ENCODE measurements around the gene PBX1. TPM values are rescaled to one million over a fixed set of nuclear protein-coding genes. Genes with fewer than 3 reads are reported as not detected.
A peak's percentile ranks its signal among the peaks of the same experiment; 100 is the strongest.

PBX1 gene
- total RNA-seq, 6 donors from 2014 or later = 17.8 to 59.6 (median 38.3) TPM

- ATAC-seq (ENCODE audit: low FRiP score in 2 of 2) = no peak
- Histone ChIP-seq H3K36me3 (peaks cover 0 to 4% (median 0%) of the 10 kb centered on the region in 4 donors), H3K4me1 (peaks cover 0 to 26% (median 7%) of the 10 kb centered on the region in 4 donors), H3K4me3 (no peak overlapping the region), H3K27ac (peak overlapping the region in 3 of 4 donors; percentile 13 to 59 (median 38)), H3K27me3 (no peaks in the 10 kb centered on the region), H3K9me3 (no peaks in the 10 kb centered on the region)
- no peak for TF ChIP-seq POLR2AphosphoS5 (IDR thresholded peaks at IDR 0.05)
- no peak for TF ChIP-seq POLR2A (IDR thresholded peaks at IDR 0.05)
- no peak for TF ChIP-seq CTCF (IDR thresholded peaks at IDR 0.05)
- TF ChIP-seq EP300 (IDR thresholded peaks at IDR 0.05) = no peak
- DNase-seq = no peak
- WGBS, 2 donors = 68 to 80% methylated on average over 5 of the region's 5 CpGs
Observed at GRCh38 chr1:164640686-164641352, 81.8 kb downstream of the PBX1 start.

GRCh38 chr1:164641353-164641730 lies 82.4 kb downstream of the PBX1 start:
- no peak overlapping the region for H3K4me3 ChIP-seq
- DNase-seq (no peak), ATAC-seq (ENCODE audit: low FRiP score in 2 of 2) (peak in 1 of 2 donors; percentile 23)
- 81 to 92% methylated on average over 5 of the region's 5 CpGs for WGBS, 2 donors
- peaks cover 0 to 4% (median 0%) of the 10 kb centered on the region in 4 donors for H3K36me3 ChIP-seq
- peaks cover 0 to 24% (median 7%) of the 10 kb centered on the region in 4 donors for H3K4me1 ChIP-seq
- no peak for TF ChIP-seq POLR2A (IDR thresholded peaks at IDR 0.05)
- no peak for TF ChIP-seq POLR2AphosphoS5 (IDR thresholded peaks at IDR 0.05)
- peak overlapping the region in 3 of 4 donors; percentile 13 to 59 (median 38) for H3K27ac ChIP-seq
- no peaks in the 10 kb centered on the region for H3K27me3 ChIP-seq
- H3K9me3 ChIP-seq = no peaks in the 10 kb centered on the region

GRCh38 chr1:164643018-164643417 lies 84.0 kb downstream of the PBX1 start:
- ATAC-seq (ENCODE audit: low FRiP score in 2 of 2) (no peak), DNase-seq (no peak)
- H3K4me3 ChIP-seq = no peak overlapping the region
- 88 to 95% methylated on average over 7 of the region's 7 CpGs for WGBS, 2 donors
- peaks cover 0 to 17% (median 9%) of the 10 kb centered on the region in 4 donors for H3K4me1 ChIP-seq
- no peaks in the 10 kb centered on the region for H3K27me3 ChIP-seq
- H3K27ac ChIP-seq = peak overlapping the region in 1 of 4 donors; percentile 15
- TF ChIP-seq POLR2AphosphoS5 (IDR thresholded peaks at IDR 0.05) = no peak
- TF ChIP-seq EP300 (IDR thresholded peaks at IDR 0.05) = no peak
- TF ChIP-seq POLR2A (IDR thresholded peaks at IDR 0.05) = no peak
- no peak for TF ChIP-seq CTCF (IDR thresholded peaks at IDR 0.05)
- H3K36me3 ChIP-seq = peaks cover 0 to 4% (median 0%) of the 10 kb centered on the region in 4 donors
- no peaks in the 10 kb centered on the region for H3K9me3 ChIP-seq

- H3K27me3 ChIP-seq = no peaks in the 10 kb centered on the region
- peaks cover 0 to 22% (median 10%) of the 10 kb centered on the region in 4 donors for H3K4me1 ChIP-seq
- no peak for DNase-seq
- ATAC-seq (ENCODE audit: low FRiP score in 2 of 2) = no peak
- TF ChIP-seq POLR2AphosphoS5 (IDR thresholded peaks at IDR 0.05) (no peak), POLR2A (IDR thresholded peaks at IDR 0.05) (no peak), CTCF (IDR thresholded peaks at IDR 0.05) (no peak), EP300 (IDR thresholded peaks at IDR 0.05) (no peak)
- H3K4me3 ChIP-seq = no peak overlapping the region
- H3K27ac ChIP-seq = no peak overlapping the region
- peaks cover 0 to 4% (median 0%) of the 10 kb centered on the region in 4 donors for H3K36me3 ChIP-seq
- 82 to 83% methylated on average over 3 of the region's 3 CpGs for WGBS, 2 donors
- H3K9me3 ChIP-seq = no peaks in the 10 kb centered on the region
Observed at GRCh38 chr1:164644268-164644667, 85.3 kb downstream of the PBX1 start.

- Histone ChIP-seq H3K27me3 (no peaks in the 10 kb centered on the region), H3K4me1 (peaks cover 0 to 22% (median 10%) of the 10 kb centered on the region in 4 donors), H3K27ac (peak overlapping the region in 1 of 4 donors; percentile 30), H3K4me3 (no peak overlapping the region), H3K9me3 (no peaks in the 10 kb centered on the region), H3K36me3 (peaks cover 0 to 4% (median 0%) of the 10 kb centered on the region in 4 donors)
- peak in 1 of 2 donors; percentile 78 for ATAC-seq (ENCODE audit: low FRiP score in 2 of 2)
- DNase-seq = no peak
- TF ChIP-seq CTCF (IDR thresholded peaks at IDR 0.05) = no peak
- TF ChIP-seq POLR2A (IDR thresholded peaks at IDR 0.05) = no peak
- no peak for TF ChIP-seq EP300 (IDR thresholded peaks at IDR 0.05)
- no peak for TF ChIP-seq POLR2AphosphoS5 (IDR thresholded peaks at IDR 0.05)
- WGBS, 2 donors = 59 to 63% methylated on average over 6 of the region's 6 CpGs
Observed at GRCh38 chr1:164644774-164645644, 86.0 kb downstream of the PBX1 start.
